ENCODE data around the gene TBC1D9.

TBC1D9 gene

GRCh38 chr4:140609548-140610425, 146.4 kb downstream of the TBC1D9 start:
- DNase-seq: peak; percentile 56

- no peak for DNase-seq
These were observed 148.3 kb downstream of the TBC1D9 start for GRCh38 chr4:140607852-140608251.

GRCh38 chr4:140604544-140604943, 151.6 kb downstream of the TBC1D9 start:
- DNase-seq: no peak

- no peak for DNase-seq
These were observed 152.9 kb downstream of the TBC1D9 start for GRCh38 chr4:140603286-140603685.

GRCh38 chr4:140602714-140603113, 153.5 kb downstream of the TBC1D9 start:
- no peak for DNase-seq

- DNase-seq: no peak
These were observed 155.8 kb downstream of the TBC1D9 start for GRCh38 chr4:140600408-140600807.

- DNase-seq: no peak
These were observed 161.1 kb downstream of the TBC1D9 start for GRCh38 chr4:140595065-140595464.

- DNase-seq: no peak
These were observed 171.7 kb downstream of the TBC1D9 start for GRCh38 chr4:140584439-140584838.

- no peak for DNase-seq
These were observed 175.1 kb downstream of the TBC1D9 start for GRCh38 chr4:140581078-140581477.

GRCh38 chr4:140579278-140579677, 176.9 kb downstream of the TBC1D9 start:
- DNase-seq: no peak

- DNase-seq: no peak
These were observed 180.7 kb downstream of the TBC1D9 start for GRCh38 chr4:140575489-140575888.

- DNase-seq: no peak
These were observed 184.6 kb downstream of the TBC1D9 start for GRCh38 chr4:140571620-140572019.
